GM23338 (cell line): ENCODE measurements around the gene STXBP3. TPM values are rescaled to one million over a fixed set of nuclear protein-coding genes. Genes with fewer than 3 reads are reported as not detected.

Source experiments
- ATAC-seq: fragments of 200-7000 bp; cut with Tn5 transposase; 3 replicates; pipeline ENCODE4 v1.9.1; 2020
- DNase-seq: peaks from one replicate; pipeline ENCODE4 v3.0.0-alpha.2; 2015; ENCODE audit warnings: low spot score
- H2AFZ ChIP-seq: fragments of 200-600 bp; sonication (generic); 2 replicates; pipeline ENCODE4 v1.8.0; 2016; ENCODE audit warnings: antibody characterized with exemption, mild to moderate bottlenecking, moderate library complexity
- H3F3A ChIP-seq: fragments of 200-600 bp; sonication (generic); replicated peaks from 2 replicates; pipeline ENCODE4 v1.8.0; 2017; ENCODE audit warnings: antibody characterized with exemption, mixed run types, low read depth
- H3K27ac ChIP-seq: fragments of 200-600 bp; sonication (generic); 2 replicates; pipeline ENCODE4 v1.6.1; 2016; ENCODE audit warnings: low read depth
- H3K27me3 ChIP-seq: fragments of 200-600 bp; sonication (generic); 2 replicates; pipeline ENCODE4 v1.8.0; 2016; ENCODE audit warnings: mild to moderate bottlenecking, mixed run types, moderate library complexity; ENCODE audit not compliant: insufficient read depth
- H3K36me3 ChIP-seq: fragments of 200-600 bp; sonication (generic); 2 replicates; pipeline ENCODE4 v1.8.0; 2016; ENCODE audit warnings: mild to moderate bottlenecking; ENCODE audit not compliant: insufficient read depth
- H3K4me1 ChIP-seq: fragments of 200-600 bp; sonication (generic); 2 replicates; pipeline ENCODE4 v1.8.0; 2016; ENCODE audit warnings: mild to moderate bottlenecking, moderate library complexity; ENCODE audit not compliant: insufficient read depth
- H3K4me2 ChIP-seq: fragments of 200-600 bp; sonication (generic); 2 replicates; pipeline ENCODE4 v1.7.1; 2017; ENCODE audit warnings: mixed run types
- H3K4me3 ChIP-seq: fragments of 200-600 bp; sonication (generic); 2 replicates; pipeline ENCODE4 v1.6.1; 2016; ENCODE audit warnings: mixed run types
- H3K79me2 ChIP-seq: fragments of 200-600 bp; sonication (generic); replicated peaks from 2 replicates; pipeline ENCODE4 v1.8.0; 2017; ENCODE audit warnings: mild to moderate bottlenecking; ENCODE audit not compliant: insufficient read depth
- H3K9me2 ChIP-seq: fragments of 200-600 bp; sonication (generic); 2 replicates; pipeline ENCODE4 v1.8.0; 2017; ENCODE audit not compliant: insufficient read depth
- H4K20me1 ChIP-seq: fragments of 200-600 bp; sonication (generic); replicated peaks from 2 replicates; pipeline ENCODE4 v1.8.0; 2017; ENCODE audit warnings: mild to moderate bottlenecking; ENCODE audit not compliant: insufficient read depth
- H3K27ac Mint-ChIP-seq: 2 replicates; pipeline ENCODE4 v1.8.0; 2020; ENCODE audit warnings: inconsistent platforms, mild to moderate bottlenecking, moderate library complexity, mixed read lengths
- H3K27me3 Mint-ChIP-seq: 3 replicates; pipeline ENCODE4 v1.8.0; 2022; ENCODE audit warnings: low read depth, mild to moderate bottlenecking, moderate library complexity, mixed read lengths, inconsistent platforms; ENCODE audit not compliant: insufficient read depth, poor library complexity
- H3K36me3 Mint-ChIP-seq: 3 replicates; pipeline ENCODE4 v1.8.0; 2021; ENCODE audit warnings: low read depth, mild to moderate bottlenecking, inconsistent platforms, moderate library complexity, mixed read lengths
- H3K4me1 Mint-ChIP-seq: 3 replicates; pipeline ENCODE4 v1.8.0; 2020; ENCODE audit warnings: mild to moderate bottlenecking, inconsistent platforms, mixed read lengths
- H3K4me3 Mint-ChIP-seq: 3 replicates; pipeline ENCODE4 v1.8.0; 2021; ENCODE audit warnings: moderate library complexity, mild to moderate bottlenecking, inconsistent platforms, mixed read lengths
- H3K9me3 Mint-ChIP-seq: 3 replicates; pipeline ENCODE4 v1.8.0; 2020; ENCODE audit warnings: moderate library complexity, mild to moderate bottlenecking, inconsistent platforms, mixed read lengths
- CREB1 ChIP-seq: fragments of 250-450 bp; sonication (Bioruptor Pico); IDR thresholded peaks from 2 replicates; pipeline ENCODE4 v1.5.0; 2020; ENCODE audit warnings: low read depth, mild to moderate bottlenecking, moderate library complexity
- ETS1 ChIP-seq: IDR thresholded peaks from 2 replicates; pipeline ENCODE4 v1.6.1; 2016; ENCODE audit warnings: antibody characterized with exemption
- EZH2 ChIP-seq: fragments of 200-600 bp; sonication (generic); IDR thresholded peaks from one replicate; pipeline ENCODE4 v1.8.0; 2017; ENCODE audit warnings: antibody characterized with exemption, mild to moderate bottlenecking, low read depth; ENCODE audit not compliant: unreplicated experiment
- EZH2phosphoT487 ChIP-seq: fragments of 200-600 bp; sonication (generic); IDR thresholded peaks from one replicate; pipeline ENCODE4 v1.8.1; 2018; ENCODE audit warnings: antibody characterized with exemption; ENCODE audit not compliant: unreplicated experiment
- JUNB ChIP-seq: IDR thresholded peaks from one replicate; pipeline ENCODE4 v1.6.1; 2016; ENCODE audit warnings: antibody characterized with exemption; ENCODE audit not compliant: unreplicated experiment
- NANOG ChIP-seq: IDR thresholded peaks from 2 replicates; pipeline ENCODE4 v1.6.1; 2016; ENCODE audit warnings: antibody characterized with exemption, borderline replicate concordance
- POLR2AphosphoS5 ChIP-seq: IDR thresholded peaks from 2 replicates; pipeline ENCODE4 v1.6.1; 2016; ENCODE audit warnings: antibody characterized with exemption, low read depth
- REST ChIP-seq: IDR thresholded peaks from one replicate; pipeline ENCODE4 v1.6.1; 2018; ENCODE audit warnings: antibody characterized with exemption; ENCODE audit not compliant: unreplicated experiment
- STAT1 ChIP-seq: IDR thresholded peaks from one replicate; pipeline ENCODE4 v1.6.1; 2016; ENCODE audit warnings: antibody characterized with exemption; ENCODE audit not compliant: unreplicated experiment
- ZNF114 ChIP-seq: fragments of 250-450 bp; sonication (Bioruptor Pico); IDR thresholded peaks from 2 replicates; pipeline ENCODE4 v1.5.0; 2020; ENCODE audit warnings: mild to moderate bottlenecking, moderate library complexity
- ZNF331 ChIP-seq: fragments of 250-450 bp; sonication (Bioruptor Pico); IDR thresholded peaks from 2 replicates; pipeline ENCODE4 v1.5.0; 2020; ENCODE audit warnings: low read depth, mild to moderate bottlenecking, moderate library complexity
- polyA plus RNA-seq: library from polyadenylated mRNA; unstranded; fragments of >200 nt; fragmentation: Nextera tagmentation; extraction: Ambion mirVana; gene quantifications from 2 replicates; pipeline ENCODE4 v1.2.1, GENCODE V29; 2016
- total RNA-seq: library from RNA; depleted of rRNA; stranded (reverse); fragments of >200 nt; shearing (Covaris generic); gene quantifications from 2 replicates; pipeline ENCODE4 v1.2.3, GENCODE V29; 2014
- TF ChIP-seq, protein P1 (sequence below): fragments of 250-450 bp; sonication (Bioruptor Pico); IDR thresholded peaks from 2 replicates; pipeline ENCODE4 v1.5.0; 2020; ENCODE audit warnings: mild to moderate bottlenecking, moderate library complexity
- TF ChIP-seq, protein P2 (sequence below), 2 experiments: fragments of 200-600 bp in 1 of 2; sonication (generic) in 1 of 2; conservative IDR thresholded peaks; 2 replicates each; pipeline versions ENCODE4 v1.5.1 to v1.6.1; 2016 to 2017; ENCODE audit warnings: antibody characterized with exemption in 2 of 2, low read depth in 2 of 2, mild to moderate bottlenecking in 2 of 2, moderate library complexity in 1 of 2

The STXBP3 gene
- total and polyA plus RNA-seq, 2 experiments from 2014 or later: 28.5 to 37.4 TPM

GRCh38 chr1:108717774-108718316 lies 28.6 kb upstream of the STXBP3 start:
- Histone ChIP-seq H4K20me1 (no peaks in the 10 kb centered on the region), H3K27ac (no peak overlapping the region), H3K4me1 (peaks cover 13% of the 10 kb centered on the region), H3K27me3 (no peaks in the 10 kb centered on the region), H3K4me3 (no peak overlapping the region), H3K36me3 (no peaks in the 10 kb centered on the region), H3K9me2 (peaks cover 13% of the 10 kb centered on the region), H3K79me2 (no peaks in the 10 kb centered on the region), H2AFZ (peak overlapping the region; percentile 58; the same call in 1 of the 2 replicates), H3K4me2 (no peak overlapping the region), H3F3A (no peaks in the 10 kb centered on the region)
- no peak for ATAC-seq
- no peak overlapping the region for H3K4me3 Mint-ChIP-seq
- H3K9me3 Mint-ChIP-seq: no peaks in the 10 kb centered on the region
- TF ChIP-seq EZH2phosphoT487: no peak
- no peak for TF ChIP-seq REST
- no peak for TF ChIP-seq JUNB
- TF ChIP-seq STAT1: no peak
- TF ChIP-seq, protein P1, sequence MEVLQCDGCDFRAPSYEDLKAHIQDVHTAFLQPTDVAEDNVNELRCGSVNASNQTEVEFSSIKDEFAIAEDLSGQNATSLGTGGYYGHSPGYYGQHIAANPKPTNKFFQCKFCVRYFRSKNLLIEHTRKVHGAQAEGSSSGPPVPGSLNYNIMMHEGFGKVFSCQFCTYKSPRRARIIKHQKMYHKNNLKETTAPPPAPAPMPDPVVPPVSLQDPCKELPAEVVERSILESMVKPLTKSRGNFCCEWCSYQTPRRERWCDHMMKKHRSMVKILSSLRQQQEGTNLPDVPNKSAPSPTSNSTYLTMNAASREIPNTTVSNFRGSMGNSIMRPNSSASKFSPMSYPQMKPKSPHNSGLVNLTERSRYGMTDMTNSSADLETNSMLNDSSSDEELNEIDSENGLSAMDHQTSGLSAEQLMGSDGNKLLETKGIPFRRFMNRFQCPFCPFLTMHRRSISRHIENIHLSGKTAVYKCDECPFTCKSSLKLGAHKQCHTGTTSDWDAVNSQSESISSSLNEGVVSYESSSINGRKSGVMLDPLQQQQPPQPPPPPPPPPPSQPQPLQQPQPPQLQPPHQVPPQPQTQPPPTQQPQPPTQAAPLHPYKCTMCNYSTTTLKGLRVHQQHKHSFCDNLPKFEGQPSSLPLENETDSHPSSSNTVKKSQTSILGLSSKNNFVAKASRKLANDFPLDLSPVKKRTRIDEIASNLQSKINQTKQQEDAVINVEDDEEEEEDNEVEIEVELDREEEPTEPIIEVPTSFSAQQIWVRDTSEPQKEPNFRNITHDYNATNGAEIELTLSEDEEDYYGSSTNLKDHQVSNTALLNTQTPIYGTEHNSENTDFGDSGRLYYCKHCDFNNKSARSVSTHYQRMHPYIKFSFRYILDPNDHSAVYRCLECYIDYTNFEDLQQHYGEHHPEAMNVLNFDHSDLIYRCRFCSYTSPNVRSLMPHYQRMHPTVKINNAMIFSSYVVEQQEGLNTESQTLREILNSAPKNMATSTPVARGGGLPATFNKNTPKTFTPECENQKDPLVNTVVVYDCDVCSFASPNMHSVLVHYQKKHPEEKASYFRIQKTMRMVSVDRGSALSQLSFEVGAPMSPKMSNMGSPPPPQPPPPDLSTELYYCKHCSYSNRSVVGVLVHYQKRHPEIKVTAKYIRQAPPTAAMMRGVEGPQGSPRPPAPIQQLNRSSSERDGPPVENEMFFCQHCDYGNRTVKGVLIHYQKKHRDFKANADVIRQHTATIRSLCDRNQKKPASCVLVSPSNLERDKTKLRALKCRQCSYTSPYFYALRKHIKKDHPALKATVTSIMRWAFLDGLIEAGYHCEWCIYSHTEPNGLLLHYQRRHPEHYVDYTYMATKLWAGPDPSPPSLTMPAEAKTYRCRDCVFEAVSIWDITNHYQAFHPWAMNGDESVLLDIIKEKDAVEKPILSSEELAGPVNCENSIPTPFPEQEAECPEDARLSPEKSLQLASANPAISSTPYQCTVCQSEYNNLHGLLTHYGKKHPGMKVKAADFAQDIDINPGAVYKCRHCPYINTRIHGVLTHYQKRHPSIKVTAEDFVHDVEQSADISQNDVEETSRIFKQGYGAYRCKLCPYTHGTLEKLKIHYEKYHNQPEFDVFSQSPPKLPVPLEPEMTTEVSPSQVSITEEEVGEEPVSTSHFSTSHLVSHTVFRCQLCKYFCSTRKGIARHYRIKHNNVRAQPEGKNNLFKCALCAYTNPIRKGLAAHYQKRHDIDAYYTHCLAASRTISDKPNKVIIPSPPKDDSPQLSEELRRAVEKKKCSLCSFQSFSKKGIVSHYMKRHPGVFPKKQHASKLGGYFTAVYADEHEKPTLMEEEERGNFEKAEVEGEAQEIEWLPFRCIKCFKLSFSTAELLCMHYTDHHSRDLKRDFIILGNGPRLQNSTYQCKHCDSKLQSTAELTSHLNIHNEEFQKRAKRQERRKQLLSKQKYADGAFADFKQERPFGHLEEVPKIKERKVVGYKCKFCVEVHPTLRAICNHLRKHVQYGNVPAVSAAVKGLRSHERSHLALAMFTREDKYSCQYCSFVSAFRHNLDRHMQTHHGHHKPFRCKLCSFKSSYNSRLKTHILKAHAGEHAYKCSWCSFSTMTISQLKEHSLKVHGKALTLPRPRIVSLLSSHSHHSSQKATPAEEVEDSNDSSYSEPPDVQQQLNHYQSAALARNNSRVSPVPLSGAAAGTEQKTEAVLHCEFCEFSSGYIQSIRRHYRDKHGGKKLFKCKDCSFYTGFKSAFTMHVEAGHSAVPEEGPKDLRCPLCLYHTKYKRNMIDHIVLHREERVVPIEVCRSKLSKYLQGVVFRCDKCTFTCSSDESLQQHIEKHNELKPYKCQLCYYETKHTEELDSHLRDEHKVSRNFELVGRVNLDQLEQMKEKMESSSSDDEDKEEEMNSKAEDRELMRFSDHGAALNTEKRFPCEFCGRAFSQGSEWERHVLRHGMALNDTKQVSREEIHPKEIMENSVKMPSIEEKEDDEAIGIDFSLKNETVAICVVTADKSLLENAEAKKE (CRISPR knock-in tag): no peak
- no peak for TF ChIP-seq NANOG
- TF ChIP-seq EZH2: no peak
- no peak for TF ChIP-seq POLR2AphosphoS5
- TF ChIP-seq CREB1: no peak
- no peak for TF ChIP-seq ZNF331
- TF ChIP-seq, protein P2, sequence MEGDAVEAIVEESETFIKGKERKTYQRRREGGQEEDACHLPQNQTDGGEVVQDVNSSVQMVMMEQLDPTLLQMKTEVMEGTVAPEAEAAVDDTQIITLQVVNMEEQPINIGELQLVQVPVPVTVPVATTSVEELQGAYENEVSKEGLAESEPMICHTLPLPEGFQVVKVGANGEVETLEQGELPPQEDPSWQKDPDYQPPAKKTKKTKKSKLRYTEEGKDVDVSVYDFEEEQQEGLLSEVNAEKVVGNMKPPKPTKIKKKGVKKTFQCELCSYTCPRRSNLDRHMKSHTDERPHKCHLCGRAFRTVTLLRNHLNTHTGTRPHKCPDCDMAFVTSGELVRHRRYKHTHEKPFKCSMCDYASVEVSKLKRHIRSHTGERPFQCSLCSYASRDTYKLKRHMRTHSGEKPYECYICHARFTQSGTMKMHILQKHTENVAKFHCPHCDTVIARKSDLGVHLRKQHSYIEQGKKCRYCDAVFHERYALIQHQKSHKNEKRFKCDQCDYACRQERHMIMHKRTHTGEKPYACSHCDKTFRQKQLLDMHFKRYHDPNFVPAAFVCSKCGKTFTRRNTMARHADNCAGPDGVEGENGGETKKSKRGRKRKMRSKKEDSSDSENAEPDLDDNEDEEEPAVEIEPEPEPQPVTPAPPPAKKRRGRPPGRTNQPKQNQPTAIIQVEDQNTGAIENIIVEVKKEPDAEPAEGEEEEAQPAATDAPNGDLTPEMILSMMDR (conservative IDR thresholded peaks at IDR 0.05; ENCODE audit: low read depth in 2 of 2): no peak
- TF ChIP-seq ETS1: no peak
- TF ChIP-seq ZNF114 (CRISPR knock-in tag): no peak
- DNase-seq: no peak
- H3K4me1 Mint-ChIP-seq: peaks cover 33% of the 10 kb centered on the region
- H3K27ac Mint-ChIP-seq: no peak overlapping the region
- H3K27me3 Mint-ChIP-seq: peaks cover 3% of the 10 kb centered on the region
- H3K36me3 Mint-ChIP-seq: no peaks in the 10 kb centered on the region
